OCI-LY1 (cell line): ENCODE data around the gene RCAN2.

Source experiments
- H2AFZ ChIP-seq: fragments of 200-600 bp; sonication (generic), shearing (Covaris generic); 2 replicates; pipeline ENCODE4 v1.6.0; 2014; ENCODE audit warnings: antibody characterized with exemption, mild to moderate bottlenecking, low read length
- H3F3A ChIP-seq: fragments of 200-600 bp; sonication (generic), shearing (Covaris generic); 2 replicates; pipeline ENCODE4 v1.6.0; 2014; ENCODE audit warnings: mild to moderate bottlenecking, antibody characterized with exemption, low read length, moderate library complexity; ENCODE audit not compliant: insufficient read depth
- H3K27ac ChIP-seq: fragments of 200-600 bp; sonication (generic); 2 replicates; pipeline ENCODE4 v1.5.1; 2014; ENCODE audit warnings: low read length, mixed run types, mild to moderate bottlenecking, low read depth; ENCODE audit not compliant: poor library complexity, severe bottlenecking
- H3K27me3 ChIP-seq: fragments of 200-600 bp; sonication (generic); 2 replicates; pipeline ENCODE4 v1.6.0; 2014; ENCODE audit warnings: antibody characterized with exemption, mild to moderate bottlenecking, low read length, moderate library complexity; ENCODE audit not compliant: insufficient read depth
- H3K36me3 ChIP-seq: fragments of 200-600 bp; sonication (generic); 2 replicates; pipeline ENCODE4 v1.6.1; 2014; ENCODE audit warnings: mild to moderate bottlenecking, antibody characterized with exemption, low read length, moderate library complexity, mixed read lengths; ENCODE audit not compliant: insufficient read depth
- H3K4me1 ChIP-seq: fragments of 200-600 bp; sonication (generic); 2 replicates; pipeline ENCODE4 v1.5.1; 2014; ENCODE audit warnings: mild to moderate bottlenecking, low read length, moderate library complexity; ENCODE audit not compliant: insufficient read depth, severe bottlenecking
- H3K4me2 ChIP-seq: fragments of 200-600 bp; sonication (generic), shearing (Covaris generic); 2 replicates; pipeline ENCODE4 v1.6.1; 2014; ENCODE audit warnings: low read length
- H3K4me3 ChIP-seq: fragments of 200-600 bp; sonication (generic); 2 replicates; pipeline ENCODE4 v1.5.1; 2014; ENCODE audit warnings: low read length, low read depth, mild to moderate bottlenecking, mixed read lengths; ENCODE audit not compliant: poor library complexity, severe bottlenecking
- H3K79me2 ChIP-seq: fragments of 200-600 bp; shearing (Covaris generic); 2 replicates; pipeline ENCODE4 v1.6.1; 2016; ENCODE audit warnings: mixed run types, low read length, mixed read lengths; ENCODE audit not compliant: insufficient read depth
- H3K9ac ChIP-seq: fragments of 200-600 bp; sonication (generic), shearing (Covaris generic); 2 replicates; pipeline ENCODE4 v1.6.1; 2014; ENCODE audit warnings: mild to moderate bottlenecking, low read length, mixed read lengths
- H3K9me2 ChIP-seq: fragments of 200-600 bp; sonication (generic), shearing (Covaris generic); 2 replicates; pipeline ENCODE4 v1.6.1; 2014; ENCODE audit warnings: low read depth, mild to moderate bottlenecking, low read length, mixed read lengths
- H3K9me3 ChIP-seq: fragments of 200-600 bp; shearing (Covaris generic); 2 replicates; pipeline ENCODE4 v1.6.1; 2014; ENCODE audit warnings: low read length, mixed read lengths
- H4K20me1 ChIP-seq: fragments of 200-600 bp; sonication (generic), shearing (Covaris generic); 2 replicates; pipeline ENCODE4 v1.6.0; 2016; ENCODE audit warnings: mild to moderate bottlenecking, low read length; ENCODE audit not compliant: insufficient read depth
- CTCF ChIP-seq: fragments of 200-600 bp; sonication (generic), shearing (Covaris generic); IDR thresholded peaks from 2 replicates; pipeline ENCODE4 v1.5.1; 2017; ENCODE audit warnings: mild to moderate bottlenecking, antibody characterized with exemption, low read length, moderate library complexity, mixed read lengths
- EZH2 ChIP-seq: fragments of 200-600 bp; sonication (generic), shearing (Covaris generic); IDR thresholded peaks from 2 replicates; pipeline ENCODE4 v1.8.0; 2017; ENCODE audit warnings: borderline replicate concordance, mixed run types, mild to moderate bottlenecking, antibody characterized with exemption, low read length, moderate library complexity, mixed read lengths

RCAN2 gene

DNA sequence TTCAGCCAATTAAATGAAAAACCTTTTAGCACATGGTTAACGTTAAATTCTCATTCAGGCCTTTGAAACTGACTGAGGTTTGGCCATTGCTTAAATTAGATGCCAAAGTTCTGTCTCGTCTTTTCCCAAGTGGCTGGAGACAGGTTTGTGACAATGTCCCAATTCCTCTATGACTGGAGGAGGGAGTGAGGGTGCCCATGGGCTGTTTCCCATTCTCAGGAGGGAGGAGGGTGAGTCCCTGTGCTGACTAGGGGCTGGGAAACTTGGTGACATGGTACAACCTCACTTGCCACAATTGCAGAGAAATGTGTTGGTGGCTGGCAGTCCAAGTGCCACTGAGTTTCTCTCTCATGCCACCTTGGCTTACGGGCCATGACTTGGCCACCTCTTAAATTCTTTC, 256.5 kb downstream of the RCAN2 start:
- Histone ChIP-seq H3K27me3 (no peaks in the 10 kb centered on the region; the same call in 1 of the 2 replicates), H3K9me2 (no peaks in the 10 kb centered on the region), H3K9me3 (no peaks in the 10 kb centered on the region), H3K27ac (no peak overlapping the region), H3K9ac (no peak overlapping the region), H3K4me1 (no peaks in the 10 kb centered on the region), H3K36me3 (no peaks in the 10 kb centered on the region), H3K79me2 (no peaks in the 10 kb centered on the region), H3K4me2 (no peak overlapping the region), H2AFZ (no peak overlapping the region), H4K20me1 (no peaks in the 10 kb centered on the region), H3F3A (no peaks in the 10 kb centered on the region), H3K4me3 (no peak overlapping the region)
- no peak for TF ChIP-seq EZH2
- TF ChIP-seq CTCF, result no peak

GRCh38 chr6:46234156-46234556, 257.1 kb downstream of the RCAN2 start:
- H3K4me1 ChIP-seq, result no peaks in the 10 kb centered on the region
- H3K9me2 ChIP-seq, result no peaks in the 10 kb centered on the region
- H3K4me3 ChIP-seq, result no peak overlapping the region
- no peaks in the 10 kb centered on the region for H3F3A ChIP-seq
- H3K4me2 ChIP-seq, result no peak overlapping the region
- no peaks in the 10 kb centered on the region for H4K20me1 ChIP-seq
- no peak overlapping the region for H3K9ac ChIP-seq
- no peak overlapping the region for H3K27ac ChIP-seq
- H3K36me3 ChIP-seq, result no peaks in the 10 kb centered on the region
- no peaks in the 10 kb centered on the region for H3K79me2 ChIP-seq
- TF ChIP-seq EZH2 (no peak), CTCF (no peak)
- H2AFZ ChIP-seq, result no peak overlapping the region
- no peaks in the 10 kb centered on the region for H3K9me3 ChIP-seq
- H3K27me3 ChIP-seq, result no peaks in the 10 kb centered on the region; the same call in 1 of the 2 replicates

- Histone ChIP-seq H3K9me2 (no peaks in the 10 kb centered on the region), H3K36me3 (no peaks in the 10 kb centered on the region), H3K9ac (no peak overlapping the region), H3K27ac (no peak overlapping the region), H3K4me2 (no peak overlapping the region), H3K4me3 (no peak overlapping the region), H3K27me3 (no peaks in the 10 kb centered on the region; the same call in 1 of the 2 replicates), H2AFZ (no peak overlapping the region), H3K9me3 (no peaks in the 10 kb centered on the region), H4K20me1 (no peaks in the 10 kb centered on the region), H3F3A (no peaks in the 10 kb centered on the region), H3K4me1 (no peaks in the 10 kb centered on the region), H3K79me2 (no peaks in the 10 kb centered on the region)
- TF ChIP-seq EZH2 (no peak), CTCF (no peak)
Measured at GRCh38 chr6:46233129-46233528, 258.1 kb downstream of the RCAN2 start.
